Stromal cell of bone marrow (primary cell): ENCODE measurements around the gene SLC30A7.
"Not testable (repeated sequence)": the region's sequence is repeated elsewhere in the genome, so short reads cannot be mapped to it uniquely, and the experiment has no call there.

Experiments used
- DNase-seq: peaks from one replicate; pipeline ENCODE4 v3.0.0-alpha.2; 2012; ENCODE audit warnings: low read depth

The SLC30A7 gene

DNA sequence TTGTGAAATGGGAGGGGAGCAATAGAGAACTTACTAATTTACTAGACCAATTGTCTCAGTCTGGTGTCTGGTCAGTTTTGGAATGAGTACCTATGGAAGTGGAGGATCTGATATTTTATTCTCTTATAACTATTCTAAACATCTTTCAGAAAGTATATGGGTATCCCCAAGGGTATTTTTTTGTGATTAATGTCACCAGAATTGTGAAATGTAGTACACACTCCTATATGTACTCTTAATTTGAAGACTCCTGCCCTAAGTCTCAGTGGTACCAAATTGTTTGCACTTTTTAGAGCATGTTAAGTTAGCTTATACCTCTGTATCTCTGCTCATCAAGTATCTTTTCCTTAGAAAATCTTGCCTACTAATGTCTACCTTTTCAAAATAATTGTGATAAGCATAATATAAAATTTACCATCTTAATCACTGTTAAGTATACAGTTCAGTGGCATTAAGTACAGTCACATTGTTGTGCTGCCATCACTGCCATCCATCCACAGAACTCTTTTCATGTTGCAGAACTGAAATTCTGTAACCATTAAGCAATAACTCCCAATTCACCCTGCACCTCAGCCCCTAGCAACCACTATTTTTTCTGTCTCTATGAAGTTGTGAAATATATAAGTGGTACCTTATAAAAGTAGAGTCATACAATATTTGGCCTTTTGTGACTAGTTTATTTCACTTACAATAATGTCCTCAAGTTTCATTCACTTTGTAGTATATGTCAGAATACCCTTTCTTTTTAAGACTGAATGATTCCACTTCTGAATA, 40.5 kb downstream of the SLC30A7 start:
- DNase-seq, result no peak

DNA sequence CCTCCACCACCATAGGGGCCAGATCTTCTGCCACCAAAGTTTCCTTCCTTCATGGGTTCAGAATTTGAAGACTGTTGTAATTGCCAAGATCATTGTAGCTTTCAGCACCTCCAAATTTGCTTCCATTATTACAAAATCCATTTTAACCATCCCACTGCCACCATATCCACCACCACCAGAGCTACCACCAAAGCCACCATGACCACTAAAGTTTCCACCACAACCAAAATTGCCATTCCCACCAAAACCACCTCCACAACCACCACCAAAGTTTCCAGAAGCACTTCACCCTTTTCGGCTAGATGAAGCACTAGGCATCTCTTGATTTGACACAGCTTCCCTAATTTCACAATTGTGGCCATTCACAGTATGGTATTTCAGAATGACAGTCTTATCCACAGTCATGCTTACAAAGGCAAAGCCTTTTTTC, 45.2 kb downstream of the SLC30A7 start:
- DNase-seq, result no peak

DNA sequence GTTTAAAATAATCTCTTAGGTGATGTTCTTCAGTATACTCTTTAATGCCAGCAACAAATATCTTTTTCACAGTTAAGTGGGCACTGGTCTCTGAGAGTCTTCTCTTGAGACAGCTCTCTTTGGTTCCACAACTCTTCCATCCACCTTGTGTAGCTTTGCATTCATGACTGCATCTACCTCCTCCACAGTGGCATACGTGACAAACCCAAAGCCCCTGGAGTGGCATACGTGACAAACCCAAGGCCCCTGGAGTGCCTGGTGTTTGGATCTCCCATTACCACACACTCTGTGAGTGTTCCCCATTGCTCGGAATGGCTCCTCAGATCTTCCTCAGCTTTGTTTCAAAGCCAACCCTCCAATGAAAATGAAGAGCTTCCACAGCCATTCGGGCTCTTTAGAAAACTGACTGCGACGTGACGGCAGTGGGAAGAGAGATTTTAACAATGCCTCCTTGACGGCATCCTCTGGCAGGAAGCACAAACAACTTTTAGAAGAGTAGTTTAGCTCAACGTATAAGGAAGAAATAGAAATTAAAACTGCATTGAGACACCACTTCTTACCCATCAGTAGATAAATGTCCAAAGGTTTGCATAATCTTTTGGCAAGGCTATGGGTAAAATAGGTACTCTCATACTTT, 45.8 kb downstream of the SLC30A7 start:
- no peak for DNase-seq

DNA sequence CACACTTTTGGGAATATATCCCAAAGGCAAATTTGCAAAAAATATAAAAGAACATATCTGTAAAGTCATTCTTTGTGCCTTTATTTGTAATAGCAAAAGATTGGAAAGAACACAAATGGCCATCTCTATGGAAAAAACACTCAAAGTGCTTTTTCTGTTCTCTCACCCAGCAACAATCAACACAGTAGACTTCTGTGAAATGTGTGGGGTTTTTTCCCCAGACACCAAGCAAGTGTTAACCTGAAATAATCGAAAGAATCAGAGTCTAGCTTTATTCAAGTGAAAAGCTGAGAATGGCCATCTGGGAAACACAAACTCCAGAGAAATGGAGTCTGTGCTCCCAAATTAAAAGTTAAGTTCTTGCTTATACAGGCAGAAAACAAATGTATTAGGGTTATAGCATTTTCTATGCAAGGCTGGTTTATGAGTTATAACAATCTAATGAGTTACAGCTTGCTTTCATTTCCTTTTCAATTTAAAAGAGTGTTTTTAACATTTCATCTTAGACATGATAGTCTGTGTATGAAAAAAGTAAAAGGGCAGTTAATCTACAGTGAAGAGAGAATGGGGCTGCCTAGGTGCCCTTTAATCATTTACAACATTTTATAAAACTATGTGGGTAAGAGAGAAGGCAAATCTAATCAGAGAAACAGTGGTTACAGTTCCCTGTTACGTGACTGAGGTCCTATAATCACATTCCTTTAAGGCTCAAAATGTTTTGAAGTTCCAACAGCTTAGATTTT, 46.6 kb downstream of the SLC30A7 start:
- no peak for DNase-seq

DNA sequence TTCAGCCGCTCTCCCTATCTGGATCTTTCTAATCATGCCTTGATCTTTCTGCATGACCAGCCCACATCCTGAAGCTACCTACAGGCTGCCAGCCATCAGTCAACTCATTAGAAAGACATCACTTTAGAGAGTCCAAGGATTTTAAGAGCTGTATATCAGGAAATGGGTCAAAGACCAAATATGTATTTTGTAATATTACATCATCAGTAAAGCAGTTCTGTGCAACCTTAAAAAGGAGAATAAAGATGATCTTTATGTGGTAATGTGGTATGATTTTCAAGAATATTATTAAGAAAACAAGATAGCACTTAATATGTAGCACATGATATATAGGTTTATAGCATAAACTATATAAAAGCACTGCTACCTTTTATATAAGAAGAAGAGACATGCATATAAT, 47.6 kb downstream of the SLC30A7 start:
- DNase-seq, result no peak

DNA sequence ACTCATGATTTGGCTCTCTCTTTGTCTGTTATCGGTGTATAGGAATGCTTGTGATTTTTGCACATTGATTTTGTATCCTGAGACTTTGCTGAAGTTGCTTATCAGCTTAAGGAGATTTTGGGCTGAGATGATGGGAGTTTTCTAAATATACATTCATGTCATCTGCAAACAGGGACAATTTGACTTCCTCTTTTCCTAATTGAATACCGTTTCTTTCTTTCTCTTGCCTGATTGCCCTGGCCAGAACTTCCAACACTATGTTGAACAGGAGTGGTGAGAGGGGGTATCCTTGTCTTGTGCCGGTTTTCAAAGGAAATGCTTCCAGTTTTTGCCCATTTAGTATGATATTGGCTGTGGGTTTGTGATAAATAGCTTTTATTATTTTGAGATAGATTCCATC, 50.2 kb downstream of the SLC30A7 start:
- DNase-seq, result not testable (repeated sequence)

DNA sequence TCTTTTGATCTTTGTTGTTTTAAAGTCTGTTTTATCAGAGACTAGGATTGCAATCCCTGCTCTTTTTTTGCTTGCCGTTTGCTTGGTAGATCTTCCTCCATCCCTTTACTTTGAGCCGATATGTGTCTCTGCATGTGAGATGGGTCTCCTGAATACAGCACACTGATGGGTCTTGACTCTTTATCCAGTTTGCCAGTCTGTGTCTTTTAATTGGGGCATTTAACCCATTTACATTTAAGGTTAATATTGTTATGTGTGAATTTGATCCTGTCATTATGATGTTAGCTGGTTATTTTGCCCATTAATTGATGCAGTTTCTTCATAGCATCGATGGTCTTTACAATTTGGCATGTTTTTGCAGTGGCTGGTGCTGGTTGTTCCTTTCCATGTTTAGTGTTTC, 51.9 kb downstream of the SLC30A7 start:
- not testable (repeated sequence) for DNase-seq

DNA sequence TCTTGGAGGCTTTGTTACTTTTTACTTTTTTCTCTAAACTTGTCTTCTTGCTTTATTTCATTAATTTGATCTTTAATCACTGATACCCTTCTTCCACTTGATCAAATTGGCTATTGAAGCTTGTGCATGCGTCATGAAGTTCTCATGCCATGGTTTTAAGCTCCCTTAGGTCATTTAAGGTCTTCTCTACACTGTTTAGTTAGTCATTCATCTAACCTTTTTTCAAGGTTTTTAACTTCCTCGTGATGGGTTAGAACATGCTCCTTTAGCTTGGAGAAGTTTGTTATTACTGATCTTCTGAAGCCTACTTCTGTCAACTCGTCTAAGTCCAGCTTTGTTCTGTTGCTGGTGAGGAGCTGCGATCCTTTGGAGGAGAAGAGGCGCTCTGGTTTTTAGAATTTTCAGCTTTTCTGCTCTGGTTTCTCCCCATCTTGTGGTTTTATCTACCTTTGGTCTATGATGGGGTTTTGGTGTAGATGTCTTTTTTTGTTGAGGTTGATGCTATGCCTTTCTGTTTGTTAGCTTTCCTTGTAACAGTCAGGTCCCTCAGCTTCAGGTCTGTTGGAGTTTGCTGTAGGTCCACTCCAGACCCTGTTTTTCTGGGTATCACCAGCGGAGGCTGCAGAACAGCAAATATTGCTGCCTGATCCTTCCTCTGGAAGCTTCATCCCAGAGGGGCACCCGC, 53.0 kb downstream of the SLC30A7 start:
- not testable (repeated sequence) for DNase-seq

DNA sequence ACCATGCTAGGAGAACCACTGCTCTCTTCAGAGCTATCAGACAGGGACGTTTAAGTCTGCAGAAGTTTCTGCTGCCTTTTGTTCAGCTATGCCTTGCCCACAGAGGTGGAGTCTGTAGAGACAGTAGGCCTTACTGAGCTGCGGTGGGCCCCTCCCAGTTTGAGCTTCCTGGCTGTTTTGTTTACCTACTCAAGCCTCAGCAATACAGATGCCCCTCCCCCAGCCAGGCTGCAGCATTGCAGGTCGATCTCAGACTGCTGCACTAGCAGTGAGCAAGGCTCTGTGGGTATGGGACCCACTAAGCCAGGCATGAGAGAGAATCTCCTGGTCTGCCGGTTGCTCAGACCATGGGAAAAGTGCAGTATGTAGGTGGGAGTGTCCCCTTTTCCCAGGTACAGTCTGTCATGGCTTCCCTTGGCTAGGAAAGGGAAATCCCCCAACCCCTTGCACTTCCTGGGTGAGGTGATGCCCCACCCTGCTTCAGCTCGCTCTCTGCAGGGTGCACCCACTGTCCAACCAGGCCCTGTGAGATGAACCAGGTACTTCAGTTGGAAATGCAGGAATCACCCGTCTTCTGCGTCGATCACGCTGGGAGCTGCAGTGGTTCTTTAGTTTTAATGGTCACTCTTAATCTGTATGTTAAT, 53.7 kb downstream of the SLC30A7 start:
- not testable (repeated sequence) for DNase-seq

DNA sequence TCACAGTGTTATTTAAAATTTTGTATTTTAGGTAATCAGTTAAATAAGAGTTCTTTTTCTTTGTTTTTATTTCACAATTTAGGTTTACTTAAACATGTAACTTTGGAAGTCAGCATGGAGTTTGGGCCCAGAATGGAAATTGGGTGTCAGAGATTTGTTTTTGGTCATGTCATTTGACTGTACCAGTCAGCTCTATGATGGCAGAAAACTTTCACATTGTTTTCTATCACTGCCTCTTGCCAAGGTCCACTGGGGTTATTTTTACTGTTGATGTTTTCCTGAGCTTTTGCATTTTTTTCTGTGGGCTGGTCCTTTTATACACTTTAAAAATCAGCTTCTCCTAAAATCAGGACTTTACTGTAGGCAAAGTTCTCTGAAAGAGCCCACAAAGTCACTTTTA, 54.4 kb downstream of the SLC30A7 start:
- DNase-seq, result no peak

DNA sequence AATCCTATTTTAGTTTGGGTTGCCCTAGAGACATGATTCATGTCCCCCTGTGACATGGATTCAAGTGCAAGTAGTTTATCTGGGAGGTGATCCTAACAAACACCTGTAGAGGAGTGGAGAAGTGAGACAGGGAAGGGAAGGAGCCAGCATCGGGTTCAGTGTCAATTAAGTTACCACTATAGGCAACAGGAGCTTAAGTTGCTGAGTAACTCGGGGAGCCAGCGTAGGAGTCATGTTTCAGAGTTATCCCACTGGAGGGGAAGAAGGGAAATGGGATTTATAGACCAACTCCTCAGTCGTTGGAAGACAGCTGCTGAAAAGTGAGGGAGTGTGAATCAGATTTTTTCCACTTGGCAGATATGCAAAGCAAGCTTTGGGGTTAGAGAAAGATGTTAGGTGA, 54.9 kb downstream of the SLC30A7 start:
- peak; percentile 71 for DNase-seq

DNA sequence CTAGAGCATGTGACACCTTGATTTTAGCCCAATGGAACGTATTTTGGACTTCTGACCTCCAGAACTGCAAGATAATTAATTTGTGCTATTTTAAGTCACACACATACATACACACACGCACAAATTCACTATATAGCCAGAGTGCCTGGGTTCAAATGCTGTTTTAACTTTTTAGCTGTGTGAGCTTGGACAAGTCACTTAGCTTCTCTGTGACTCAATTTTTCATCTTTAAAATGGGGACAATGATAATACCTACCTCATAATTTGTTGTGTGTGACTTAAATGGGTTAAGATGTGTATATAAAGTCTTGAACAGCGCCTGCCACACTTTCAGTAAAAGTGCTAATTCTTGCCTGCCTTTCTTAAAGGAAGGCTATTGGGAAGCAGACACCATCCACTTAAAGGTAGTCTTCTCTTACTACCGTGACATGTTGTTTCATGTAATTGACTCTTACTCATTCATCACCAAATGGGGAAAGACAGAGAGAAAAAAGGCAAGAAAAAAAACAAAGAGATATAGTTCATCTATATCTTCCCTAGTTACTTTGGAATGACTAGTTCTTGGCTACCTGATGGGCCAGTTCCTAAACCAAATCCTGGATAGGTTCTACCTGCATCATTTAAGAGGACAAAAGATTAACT, 56.3 kb downstream of the SLC30A7 start:
- DNase-seq, result no peak

DNA sequence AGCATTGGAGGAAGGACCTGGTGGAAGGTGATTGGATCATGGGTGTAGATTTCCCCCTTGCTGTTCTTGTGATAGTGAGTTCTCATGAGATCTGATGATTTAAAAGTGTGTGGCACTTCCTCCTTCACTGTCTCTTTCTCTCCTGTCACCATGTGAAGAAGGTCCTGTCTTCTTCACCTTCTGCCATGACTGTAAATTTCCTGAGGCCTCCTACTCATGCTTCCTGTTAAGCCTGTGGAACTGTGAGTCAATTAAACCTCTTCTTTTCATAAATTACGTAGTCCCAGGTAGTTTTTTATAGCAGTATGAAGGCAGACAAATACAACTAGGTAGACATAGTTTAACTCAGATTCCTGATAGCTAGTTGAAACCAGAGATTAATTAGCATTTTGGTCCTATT, 57.1 kb downstream of the SLC30A7 start:
- not testable (repeated sequence) for DNase-seq

DNA sequence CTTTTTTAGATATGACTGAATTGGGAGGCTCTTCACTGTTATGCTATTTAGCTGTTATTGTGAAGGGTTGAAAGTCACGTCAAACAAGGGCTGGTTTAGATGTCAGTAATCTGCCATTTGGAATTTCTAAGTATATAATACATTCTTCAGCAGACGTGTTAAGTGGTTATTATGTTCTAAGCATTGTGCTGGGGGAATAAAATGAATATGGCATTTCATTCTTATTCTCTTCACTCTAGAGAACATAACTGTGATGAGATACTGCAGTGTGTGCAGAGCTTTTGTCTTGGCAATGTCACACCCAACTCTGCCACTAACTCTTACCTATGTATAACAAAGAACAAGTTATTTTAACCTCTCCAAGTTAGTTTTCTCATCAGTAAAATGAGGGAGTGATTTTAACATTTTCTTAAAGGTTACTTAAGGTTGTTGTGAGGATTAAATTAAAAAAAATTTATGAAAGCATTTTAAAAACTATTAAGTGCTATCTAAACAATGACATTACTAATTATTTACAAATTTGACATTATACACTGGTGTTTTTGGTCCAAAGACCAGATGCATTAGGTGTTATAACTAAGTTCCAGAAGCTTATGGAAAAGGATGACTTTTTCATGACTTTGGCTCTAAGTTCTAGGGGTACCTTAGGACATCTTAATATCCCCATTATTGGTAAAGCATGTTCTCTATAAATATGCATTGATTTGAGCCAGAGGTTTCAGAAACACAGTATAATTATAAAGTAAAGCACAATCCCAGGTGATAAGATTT, 58.3 kb downstream of the SLC30A7 start:
- no peak for DNase-seq

DNA sequence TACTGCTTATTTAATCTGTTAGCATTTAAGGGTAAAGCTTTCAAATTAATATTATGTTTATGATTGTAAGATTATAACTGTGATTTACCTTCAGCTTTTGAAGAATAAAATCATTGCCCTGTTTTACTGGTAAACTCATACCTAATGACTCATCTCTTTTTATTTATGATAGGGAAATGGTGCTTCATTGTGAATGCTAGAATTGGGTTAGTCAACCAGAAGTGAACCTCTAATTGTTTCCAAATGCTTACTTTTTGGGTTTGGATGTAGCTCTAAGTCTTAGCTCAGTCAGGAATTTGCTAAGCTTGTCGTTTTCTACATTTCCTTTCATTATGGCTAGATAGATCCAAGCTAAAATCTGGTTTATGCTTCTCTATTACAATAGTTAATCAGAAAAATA, 59.4 kb downstream of the SLC30A7 start:
- peak; percentile 90 for DNase-seq

DNA sequence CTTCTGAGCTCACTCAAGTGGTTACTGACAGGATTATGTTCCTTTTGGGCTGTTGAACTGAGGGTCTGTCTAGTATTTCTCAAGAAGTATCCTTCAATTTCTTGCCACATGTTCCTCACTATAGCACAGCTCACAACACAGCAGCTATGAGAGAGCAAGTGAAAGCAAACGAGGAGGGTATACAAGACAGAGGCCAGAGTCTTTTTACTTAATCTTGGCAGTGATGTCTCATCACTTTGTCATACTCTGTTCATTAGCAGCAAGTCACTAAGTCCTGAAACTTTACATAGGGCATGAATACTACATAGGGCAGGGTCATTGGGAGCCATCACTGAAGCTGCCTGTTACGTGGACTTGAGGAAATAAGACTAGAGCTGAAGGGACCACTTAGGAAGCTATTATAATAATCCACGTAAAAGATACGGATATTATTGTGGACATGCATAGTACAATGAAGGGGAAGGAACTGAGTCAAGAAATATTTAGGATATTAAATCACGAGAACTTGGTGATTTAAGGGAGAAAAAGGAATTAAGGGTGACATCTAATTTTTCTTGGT, 63.7 kb downstream of the SLC30A7 start:
- no peak for DNase-seq

DNA sequence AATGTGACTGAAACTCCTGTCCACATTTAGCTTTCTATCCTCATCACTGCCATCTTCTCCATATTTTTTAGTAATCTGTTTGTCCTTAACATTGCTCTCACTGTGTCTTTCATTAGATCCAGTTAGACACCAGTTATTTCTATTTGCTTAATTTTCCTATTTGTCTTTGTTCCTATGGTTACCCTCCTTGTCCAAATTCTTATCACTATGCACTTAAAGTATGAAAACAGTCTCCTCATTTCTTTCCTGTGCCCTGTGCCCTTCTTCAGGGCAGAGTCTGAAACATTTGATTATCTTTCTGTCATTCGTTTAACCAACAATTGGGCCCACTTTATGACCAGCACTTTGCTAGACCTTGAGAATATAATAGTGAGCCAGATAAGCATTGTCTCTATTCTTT, 64.2 kb downstream of the SLC30A7 start:
- DNase-seq, result no peak

DNA sequence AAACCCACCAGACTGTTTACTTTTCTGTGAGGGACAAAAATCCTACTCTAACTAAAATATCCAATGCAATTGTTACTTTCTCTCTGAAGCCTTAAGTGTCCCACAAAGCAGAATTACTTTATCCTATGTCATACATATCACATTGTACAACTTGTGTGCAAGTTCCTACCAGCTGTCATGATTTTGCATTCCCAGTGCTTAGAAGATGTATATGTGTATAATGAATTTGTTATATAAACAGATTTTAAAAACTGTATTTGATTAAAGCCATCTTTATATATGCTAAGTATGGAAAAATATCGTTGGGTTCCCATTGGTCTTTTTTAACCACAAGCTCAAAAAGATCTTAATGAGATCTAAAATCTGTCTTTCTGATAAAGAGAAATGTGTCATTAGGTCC, 72.7 kb downstream of the SLC30A7 start:
- no peak for DNase-seq

DNA sequence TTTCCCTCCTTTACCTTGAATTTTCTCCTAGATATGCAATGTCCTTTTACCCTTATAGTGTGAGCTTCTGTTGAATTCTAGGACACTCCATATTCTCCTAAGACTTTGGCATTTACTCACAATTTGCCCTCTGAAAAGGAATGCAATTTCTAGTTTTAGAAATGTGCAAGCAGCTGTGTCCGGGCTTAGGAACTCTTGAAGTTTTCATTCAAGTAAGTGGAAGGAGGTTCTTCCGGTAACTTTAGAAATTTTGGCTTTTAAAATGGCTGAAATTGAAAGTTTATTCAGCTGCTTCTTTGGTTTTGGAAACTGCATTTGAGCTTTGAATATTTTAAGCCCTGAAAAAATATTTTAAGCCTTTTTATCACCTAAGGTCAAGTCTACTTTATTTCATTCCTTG, 73.4 kb downstream of the SLC30A7 start:
- DNase-seq, result no peak

DNA sequence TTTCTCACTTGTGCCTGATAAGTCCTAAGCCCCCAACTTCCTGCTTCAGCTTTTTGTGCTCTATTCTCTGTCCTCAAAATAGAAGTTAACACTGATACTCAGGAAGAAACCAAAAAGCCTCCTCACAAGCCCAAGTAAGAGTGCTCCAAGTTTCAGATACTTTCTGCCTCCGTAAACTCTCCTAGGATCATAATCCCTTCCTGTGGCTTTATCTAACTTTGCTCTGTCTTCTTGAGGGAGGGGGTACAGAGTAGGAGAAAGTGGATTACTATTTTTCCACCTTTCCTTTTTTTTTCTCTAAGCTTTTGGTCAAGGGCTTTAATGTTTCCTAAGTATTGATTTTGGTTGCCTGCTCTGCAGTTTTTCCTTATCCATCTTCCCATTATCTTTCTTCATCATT, 75.1 kb downstream of the SLC30A7 start:
- no peak for DNase-seq
